Stimulated activated naive CD4-positive, alpha-beta T cell treated with Interleukin-2 at 50 U/mL for 16 hours (primary cell): ENCODE measurements around the gene HOXA3.

Experiments
- DNase-seq: peaks from one replicate; lab custom pipeline; 2025; lab: John Stamatoyannopoulos, UW

Gene HOXA3

GRCh38 chr7:27177795-27178320, 25.5 kb upstream of the HOXA3 start:
- no peak for DNase-seq

GRCh38 chr7:27176962-27177794, 24.8 kb upstream of the HOXA3 start:
- no peak for DNase-seq

GRCh38 chr7:27176524-27176845, 24.1 kb upstream of the HOXA3 start:
- DNase-seq: no peak

- no peak for DNase-seq
Observed at GRCh38 chr7:27175626-27176523, 23.5 kb upstream of the HOXA3 start.

GRCh38 chr7:27174874-27175625, 22.7 kb upstream of the HOXA3 start:
- DNase-seq: no peak

GRCh38 chr7:27173956-27174873, 21.8 kb upstream of the HOXA3 start, which contains the start of gene HOXA10:
HOXA10 (minus strand) TSS chr7:27174320; CDS start chr7:27174306, 14 bp downstream.
- no peak for DNase-seq

GRCh38 chr7:27173511-27173955, 21.1 kb upstream of the HOXA3 start:
- DNase-seq: no peak

GRCh38 chr7:27172823-27173510, 20.6 kb upstream of the HOXA3 start:
- no peak for DNase-seq

- no peak for DNase-seq
Observed at GRCh38 chr7:27172315-27172774, 20.0 kb upstream of the HOXA3 start.

GRCh38 chr7:27171637-27172314, 19.4 kb upstream of the HOXA3 start:
- no peak for DNase-seq

- no peak for DNase-seq
Observed at GRCh38 chr7:27171325-27171636, 18.9 kb upstream of the HOXA3 start.

- no peak for DNase-seq
Observed at GRCh38 chr7:27170426-27171324, 18.3 kb upstream of the HOXA3 start.

GRCh38 chr7:27169658-27170425, 17.5 kb upstream of the HOXA3 start:
- no peak for DNase-seq

GRCh38 chr7:27168265-27168947, 16.0 kb upstream of the HOXA3 start:
- DNase-seq: no peak

- no peak for DNase-seq
Observed at GRCh38 chr7:27167916-27168264, 15.5 kb upstream of the HOXA3 start.

- DNase-seq: no peak
Observed at GRCh38 chr7:27166531-27167505, 14.4 kb upstream of the HOXA3 start.
